T-helper 1 cell treated with Interleukin-12 subunit alpha and Interleukin-12 subunit beta and Interleukin-4 antibody, amounts not matched to agents 30 μg/mL and 1 μg/mL, for 36 hours (primary cell): Measurements from ENCODE around the gene OXTR.

Experiments used
- H3K27ac Mint-ChIP-seq: one replicate; pipeline ENCODE4 v1.8.0; 2021; ENCODE audit warnings: mild to moderate bottlenecking, mixed read lengths
- H3K27me3 Mint-ChIP-seq: one replicate; pipeline ENCODE4 v1.8.0; 2021; ENCODE audit warnings: low read depth, mixed read lengths
- H3K36me3 Mint-ChIP-seq: one replicate; pipeline ENCODE4 v1.8.0; 2021; ENCODE audit warnings: low read depth, mixed read lengths
- H3K4me1 Mint-ChIP-seq: one replicate; pipeline ENCODE4 v1.8.0; 2021; ENCODE audit warnings: low read depth, mixed read lengths
- H3K4me3 Mint-ChIP-seq: one replicate; pipeline ENCODE4 v1.8.0; 2021; ENCODE audit warnings: mild to moderate bottlenecking, moderate library complexity, mixed read lengths
- H3K9me3 Mint-ChIP-seq: one replicate; pipeline ENCODE4 v1.8.0; 2021; ENCODE audit warnings: mixed read lengths

The OXTR gene

GRCh38 chr3:8777201-8777977, 8.0 kb upstream of the OXTR start:
- no peak overlapping the region for H3K4me3 Mint-ChIP-seq
- no peaks in the 10 kb centered on the region for H3K9me3 Mint-ChIP-seq
- no peak overlapping the region for H3K27ac Mint-ChIP-seq
- H3K36me3 Mint-ChIP-seq, result no peaks in the 10 kb centered on the region
- no peaks in the 10 kb centered on the region for H3K4me1 Mint-ChIP-seq
- H3K27me3 Mint-ChIP-seq, result no peaks in the 10 kb centered on the region

- Mint-ChIP-seq H3K27me3 (no peaks in the 10 kb centered on the region), H3K4me1 (no peaks in the 10 kb centered on the region), H3K9me3 (no peaks in the 10 kb centered on the region), H3K36me3 (no peaks in the 10 kb centered on the region), H3K4me3 (no peak overlapping the region), H3K27ac (no peak overlapping the region)
Observed at GRCh38 chr3:8776406-8776805, 7.0 kb upstream of the OXTR start.

DNA sequence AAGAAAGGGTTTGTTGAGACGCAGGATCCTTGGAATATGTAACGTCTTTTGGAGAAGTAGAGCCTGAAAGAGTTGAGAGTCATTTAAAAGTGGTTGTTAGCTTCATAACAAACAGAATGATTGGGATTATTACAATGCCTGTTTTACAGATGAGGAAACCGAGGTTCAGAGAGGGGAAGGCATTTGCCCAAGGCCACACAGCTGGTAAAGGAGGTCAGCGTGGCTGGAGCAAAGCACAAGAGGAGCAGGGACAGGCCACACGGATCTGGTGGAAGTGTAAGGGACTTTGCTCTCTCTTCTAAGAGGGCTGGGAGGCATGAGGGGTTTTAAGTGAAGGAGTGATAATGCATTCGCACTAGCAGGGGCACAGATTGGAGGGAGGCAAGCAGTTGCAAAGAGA, 6.2 kb upstream of the OXTR start:
- Mint-ChIP-seq H3K36me3 (no peaks in the 10 kb centered on the region), H3K9me3 (no peaks in the 10 kb centered on the region), H3K27ac (no peak overlapping the region), H3K4me1 (no peaks in the 10 kb centered on the region), H3K27me3 (peaks cover 7% of the 10 kb centered on the region), H3K4me3 (no peak overlapping the region)

DNA sequence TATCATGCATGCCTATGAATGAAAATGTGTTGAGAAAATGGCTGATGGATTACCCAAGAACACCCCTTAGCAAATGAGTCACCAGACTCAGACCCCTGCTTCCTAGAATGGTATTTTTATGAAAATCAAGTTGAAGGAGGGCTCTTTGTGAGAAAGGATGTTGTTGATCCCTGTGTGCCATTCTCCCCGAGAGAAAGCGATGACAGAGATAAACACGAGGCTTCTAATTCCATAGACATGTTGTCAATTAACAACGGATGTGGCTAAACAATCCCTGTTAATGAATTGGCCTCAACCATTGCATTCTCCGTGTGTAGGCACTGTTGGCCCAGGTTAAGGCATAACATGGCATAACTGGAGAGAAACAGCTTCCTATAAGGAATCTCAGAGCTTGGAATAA, 5.8 kb upstream of the OXTR start:
- Mint-ChIP-seq H3K27me3 (peaks cover 10% of the 10 kb centered on the region), H3K9me3 (no peaks in the 10 kb centered on the region), H3K4me3 (no peak overlapping the region), H3K36me3 (no peaks in the 10 kb centered on the region), H3K4me1 (no peaks in the 10 kb centered on the region), H3K27ac (no peak overlapping the region)

DNA sequence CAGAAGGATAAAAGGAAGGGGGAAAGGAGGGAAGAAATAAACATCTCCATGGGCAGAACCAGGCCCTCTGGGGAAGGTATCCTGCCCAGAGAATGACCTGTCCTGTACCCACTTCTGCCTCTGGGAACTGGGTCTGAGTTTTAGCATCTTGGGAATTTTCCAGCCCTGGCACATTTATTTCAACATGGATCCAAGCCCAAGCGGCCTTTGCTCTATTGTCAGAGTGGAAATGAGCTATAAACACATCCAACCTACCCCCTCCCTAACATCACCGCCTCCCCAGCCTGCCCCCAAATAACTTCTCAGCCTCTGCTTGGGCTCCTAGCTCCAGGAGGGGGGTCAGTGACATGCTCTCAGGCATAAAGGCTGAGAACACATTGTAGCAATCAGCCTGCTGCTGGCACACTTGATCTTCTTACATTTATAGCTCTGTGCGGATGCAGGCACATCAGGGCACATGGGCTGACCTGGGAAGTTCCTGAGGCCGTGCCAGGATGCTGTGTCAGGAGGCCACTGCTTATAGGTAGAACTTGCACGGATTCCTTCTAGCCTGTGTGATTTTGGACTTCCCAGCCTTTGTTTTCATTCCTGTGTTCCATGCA, 4.6 kb upstream of the OXTR start:
- Mint-ChIP-seq H3K27ac (no peak overlapping the region), H3K4me1 (peaks cover 7% of the 10 kb centered on the region), H3K27me3 (peaks cover 21% of the 10 kb centered on the region)

GRCh38 chr3:8768364-8769087, 887 bp downstream of the OXTR start:
- Mint-ChIP-seq H3K9me3 (no peaks in the 10 kb centered on the region), H3K4me3 (peak overlapping the region; percentile 64), H3K4me1 (peaks cover 13% of the 10 kb centered on the region), H3K27me3 (peaks cover 51% of the 10 kb centered on the region), H3K36me3 (no peaks in the 10 kb centered on the region), H3K27ac (no peak overlapping the region)

More for the DNA sequence above, 4.6 kb upstream of the OXTR start:
- H3K9me3 Mint-ChIP-seq, result no peaks in the 10 kb centered on the region
- no peak overlapping the region for H3K4me3 Mint-ChIP-seq
- no peaks in the 10 kb centered on the region for H3K36me3 Mint-ChIP-seq

GRCh38 chr3:8767667-8768363, 1.6 kb downstream of the OXTR start:
- peaks cover 51% of the 10 kb centered on the region for H3K27me3 Mint-ChIP-seq
- peaks cover 13% of the 10 kb centered on the region for H3K4me1 Mint-ChIP-seq
- no peaks in the 10 kb centered on the region for H3K36me3 Mint-ChIP-seq
- no peaks in the 10 kb centered on the region for H3K9me3 Mint-ChIP-seq
- no peak overlapping the region for H3K4me3 Mint-ChIP-seq
- H3K27ac Mint-ChIP-seq, result no peak overlapping the region

- no peak overlapping the region for H3K27ac Mint-ChIP-seq
- H3K9me3 Mint-ChIP-seq, result no peaks in the 10 kb centered on the region
- H3K4me3 Mint-ChIP-seq, result no peak overlapping the region
- peaks cover 51% of the 10 kb centered on the region for H3K27me3 Mint-ChIP-seq
- H3K4me1 Mint-ChIP-seq, result peaks cover 13% of the 10 kb centered on the region
- H3K36me3 Mint-ChIP-seq, result no peaks in the 10 kb centered on the region
Observed at GRCh38 chr3:8767256-8767666, 2.2 kb downstream of the OXTR start.

- Mint-ChIP-seq H3K36me3 (no peaks in the 10 kb centered on the region), H3K4me1 (peaks cover 13% of the 10 kb centered on the region), H3K27me3 (peaks cover 48% of the 10 kb centered on the region), H3K4me3 (no peak overlapping the region), H3K9me3 (no peaks in the 10 kb centered on the region), H3K27ac (no peak overlapping the region)
Observed at GRCh38 chr3:8766148-8766547, 3.3 kb downstream of the OXTR start.

DNA sequence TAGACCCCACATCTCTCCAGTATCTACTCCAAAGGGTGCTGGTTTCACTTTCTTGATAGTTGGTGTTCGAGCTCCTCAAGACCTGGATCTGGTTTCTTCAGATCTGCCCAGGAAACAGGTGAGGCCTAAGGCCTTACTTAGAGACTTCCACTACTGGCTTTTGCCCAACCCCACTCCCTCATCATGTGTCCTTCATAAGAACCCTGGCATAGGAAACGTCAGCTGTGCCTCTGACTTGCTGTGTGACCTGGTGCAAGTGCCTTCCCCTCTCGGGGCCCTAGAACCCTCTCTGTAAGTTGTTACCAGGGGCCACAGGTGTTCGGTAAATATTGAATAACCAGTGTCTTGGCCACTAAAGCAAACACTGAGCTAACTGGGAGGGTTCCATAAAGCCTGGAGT, 3.9 kb downstream of the OXTR start:
- no peak overlapping the region for H3K4me3 Mint-ChIP-seq
- peaks cover 13% of the 10 kb centered on the region for H3K4me1 Mint-ChIP-seq
- no peak overlapping the region for H3K27ac Mint-ChIP-seq
- H3K9me3 Mint-ChIP-seq, result no peaks in the 10 kb centered on the region
- peaks cover 43% of the 10 kb centered on the region for H3K27me3 Mint-ChIP-seq
- no peaks in the 10 kb centered on the region for H3K36me3 Mint-ChIP-seq

GRCh38 chr3:8764528-8764927, 4.9 kb downstream of the OXTR start:
- Mint-ChIP-seq H3K4me1 (peaks cover 11% of the 10 kb centered on the region), H3K27ac (no peak overlapping the region), H3K9me3 (no peaks in the 10 kb centered on the region), H3K27me3 (peaks cover 34% of the 10 kb centered on the region), H3K4me3 (no peak overlapping the region), H3K36me3 (no peaks in the 10 kb centered on the region)

DNA sequence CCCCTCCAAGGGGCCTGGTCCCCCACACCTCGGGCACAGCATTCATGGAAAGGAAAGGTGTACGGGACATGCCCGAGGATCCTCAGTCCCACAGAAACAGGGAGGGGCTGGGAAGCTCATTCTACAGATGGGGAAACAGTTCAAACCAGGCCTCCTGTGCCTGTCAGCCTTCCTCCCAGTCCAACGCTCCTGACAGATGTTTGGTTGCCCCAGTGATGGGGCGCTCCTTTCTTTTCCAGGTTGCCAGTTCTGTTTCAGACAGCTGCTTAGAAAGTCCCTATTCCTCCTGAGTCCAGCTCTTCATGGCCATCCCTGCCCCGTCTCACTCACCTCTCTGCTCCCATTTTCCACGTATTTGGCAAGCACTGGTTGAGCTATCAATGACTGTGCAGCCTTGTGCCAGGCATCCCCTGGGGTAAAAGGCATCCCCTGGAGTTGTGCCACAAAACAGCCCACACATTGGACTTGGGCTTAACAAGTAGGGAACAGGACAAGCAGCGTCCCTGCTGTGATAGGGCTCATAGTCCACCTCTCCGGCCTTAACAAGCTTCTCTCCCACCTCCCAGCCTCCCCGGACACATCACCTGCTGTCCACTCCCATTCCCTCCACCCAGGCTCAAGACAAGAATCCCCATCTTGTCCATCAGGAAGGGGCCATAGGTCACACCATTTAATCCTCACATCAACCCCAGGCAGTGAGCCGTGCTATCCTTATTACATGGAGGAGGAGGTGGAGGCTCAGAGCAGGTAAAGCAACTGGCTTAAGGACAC, 6.6 kb downstream of the OXTR start:
- Mint-ChIP-seq H3K4me3 (no peak overlapping the region), H3K27me3 (peaks cover 21% of the 10 kb centered on the region), H3K36me3 (no peaks in the 10 kb centered on the region), H3K9me3 (no peaks in the 10 kb centered on the region), H3K27ac (no peak overlapping the region), H3K4me1 (no peaks in the 10 kb centered on the region)

DNA sequence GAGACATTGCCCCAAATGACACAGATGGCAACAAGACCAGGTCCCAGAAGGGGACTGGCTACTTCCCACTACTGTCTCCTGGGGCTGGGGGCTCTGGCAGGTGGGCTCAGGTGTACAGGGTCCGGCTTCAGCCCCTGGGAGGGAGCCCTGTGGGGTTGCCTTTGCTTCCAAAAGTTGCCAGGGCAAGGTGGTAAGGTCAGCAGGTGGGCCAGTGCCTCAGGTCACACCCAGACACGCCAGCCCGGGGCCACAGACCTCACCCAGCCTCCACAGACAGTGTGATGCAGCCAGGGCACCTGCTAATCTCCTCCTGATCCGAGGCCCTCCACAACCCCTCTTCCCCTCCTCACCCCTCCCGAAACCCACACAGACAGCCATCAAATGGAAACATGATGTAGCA, 7.5 kb downstream of the OXTR start:
- H3K36me3 Mint-ChIP-seq, result no peaks in the 10 kb centered on the region
- H3K27me3 Mint-ChIP-seq, result peaks cover 13% of the 10 kb centered on the region
- no peak overlapping the region for H3K4me3 Mint-ChIP-seq
- H3K4me1 Mint-ChIP-seq, result no peaks in the 10 kb centered on the region
- no peak overlapping the region for H3K27ac Mint-ChIP-seq
- no peaks in the 10 kb centered on the region for H3K9me3 Mint-ChIP-seq

DNA sequence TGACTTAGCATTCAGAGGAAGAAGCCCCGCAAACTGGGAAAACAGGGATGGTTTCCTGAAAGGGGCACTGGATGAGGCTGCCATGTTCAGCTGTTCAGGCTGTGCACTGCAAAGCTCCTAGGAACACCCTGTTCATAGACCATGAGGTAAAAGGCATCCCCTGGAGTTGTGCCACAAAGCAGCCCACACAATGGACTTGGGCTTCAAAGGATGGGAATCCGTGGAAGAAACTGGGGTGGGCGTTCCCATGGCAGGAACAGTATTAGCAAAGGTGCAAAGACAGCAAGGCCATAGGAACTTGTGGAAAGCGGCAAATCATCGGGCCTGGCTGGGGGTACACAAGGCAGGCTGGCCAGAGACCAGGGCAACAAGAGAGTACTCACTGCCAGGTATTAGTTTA, 8.9 kb downstream of the OXTR start:
- H3K27ac Mint-ChIP-seq, result no peak overlapping the region
- no peaks in the 10 kb centered on the region for H3K4me1 Mint-ChIP-seq

More for the DNA sequence above, 8.9 kb downstream of the OXTR start:
- Mint-ChIP-seq H3K9me3 (no peaks in the 10 kb centered on the region), H3K27me3 (peaks cover 4% of the 10 kb centered on the region), H3K36me3 (no peaks in the 10 kb centered on the region), H3K4me3 (no peak overlapping the region)
